Endothelial cell of umbilical vein (primary cell): ENCODE measurements around the gene PRKAB1. TPM values are rescaled to one million over a fixed set of nuclear protein-coding genes. Genes with fewer than 3 reads are reported as not detected.

ENCODE experiments used
- BruUV-seq: library from RNA; stranded (reverse); fragments of 400-500 nt; replicated peaks from 2 replicates; lab custom pipeline; 2021; lab: Mats Ljungman, UMichigan
- CTCF ChIA-PET: fragments of 300-600, 350-600 bp; sonication (Branson Sonifier 250); formaldehyde crosslinking; loops from one replicate; lab custom pipeline; 2021; ENCODE audit warnings: antibody characterized with exemption, inconsistent platforms; lab: Charles Lee
- POLR2A ChIA-PET: fragments of 300-600, 350-600 bp; sonication (Branson Sonifier 250); formaldehyde crosslinking; loops from one replicate; lab custom pipeline; 2021; ENCODE audit warnings: antibody characterized with exemption, inconsistent platforms; lab: Charles Lee
- DNase-seq: peaks from one replicate; pipeline ENCODE4 v3.0.0-alpha.2; 2011; ENCODE audit warnings: low read depth, low spot score
- FAIRE-seq: peaks from 2 replicates; lab custom pipeline; 2011; peaks lifted over from hg19 to GRCh38; lab: Jason Lieb, UNC
- H2AFZ ChIP-seq: 2 replicates; pipeline ENCODE4 v1.6.0; 2012; ENCODE audit warnings: low read depth, low read length, control low read depth, inconsistent platforms
- H3K27ac ChIP-seq: 2 replicates; pipeline ENCODE4 v1.5.1; 2011; ENCODE audit warnings: low read depth, mild to moderate bottlenecking, control low read depth, low read length, moderate library complexity; ENCODE audit not compliant: insufficient read depth
- H3K27me3 ChIP-seq, 2 experiments: 2 replicates each; pipeline versions ENCODE4 v1.6.0 to v1.6.1; 2011; ENCODE audit warnings: low read length in 2 of 2, mixed read lengths in 1 of 2; ENCODE audit not compliant: control insufficient read depth in 2 of 2, insufficient read depth in 2 of 2
- H3K36me3 ChIP-seq, 2 experiments: 2 replicates in 1 of 2; 3 replicates in 1 of 2; pipeline ENCODE4 v1.5.1; 2011; ENCODE audit warnings: low read length in 2 of 2, mild to moderate bottlenecking in 1 of 2, moderate library complexity in 1 of 2; ENCODE audit not compliant: control insufficient read depth in 2 of 2, insufficient read depth in 2 of 2; ENCODE audit errors: extremely low read depth in 1 of 2
- H3K4me1 ChIP-seq: 3 replicates; pipeline ENCODE4 v1.5.1; 2011; ENCODE audit warnings: mild to moderate bottlenecking, low read length; ENCODE audit not compliant: control insufficient read depth, insufficient read depth; ENCODE audit errors: extremely low read depth
- H3K4me2 ChIP-seq: 2 replicates; pipeline ENCODE4 v1.6.1; 2011; ENCODE audit warnings: low read length, control low read depth, mixed read lengths; ENCODE audit not compliant: insufficient read depth
- H3K4me3 ChIP-seq, 3 experiments: fragments of 200-600 bp in 1 of 3; sonication (generic), shearing (Covaris generic) in 1 of 3; replicated peaks in 1 of 3; 2 replicates each; pipeline ENCODE4 v1.5.1; 2011 to 2016; ENCODE audit warnings: control low read depth in 3 of 3, low read length in 3 of 3, mild to moderate bottlenecking in 2 of 3, inconsistent platforms in 1 of 3, low read depth in 1 of 3, moderate library complexity in 1 of 3; ENCODE audit not compliant: insufficient read depth in 1 of 3
- H3K79me2 ChIP-seq: 2 replicates; pipeline ENCODE4 v1.6.0; 2012; ENCODE audit warnings: low read length, inconsistent platforms; ENCODE audit not compliant: control insufficient read depth, insufficient read depth
- H3K9ac ChIP-seq: replicated peaks from 2 replicates; pipeline ENCODE3; 2011; ENCODE audit warnings: low read length, control low read depth; ENCODE audit not compliant: insufficient read depth; ENCODE audit errors: extremely low read depth
- H3K9me1 ChIP-seq: replicated peaks from 3 replicates; pipeline ENCODE4 v1.6.0; 2011; ENCODE audit warnings: mild to moderate bottlenecking, low read length; ENCODE audit not compliant: control insufficient read depth, insufficient read depth; ENCODE audit errors: extremely low read depth
- H3K9me3 ChIP-seq: replicated peaks from 2 replicates; pipeline ENCODE4 v1.5.1; 2012; ENCODE audit warnings: low read length, inconsistent platforms; ENCODE audit not compliant: control insufficient read depth, insufficient read depth
- H4K20me1 ChIP-seq: replicated peaks from 2 replicates; pipeline ENCODE3; 2011; ENCODE audit warnings: mild to moderate bottlenecking, low read length; ENCODE audit not compliant: control insufficient read depth, insufficient read depth; ENCODE audit errors: extremely low read depth
- EZH2 ChIP-seq: IDR thresholded peaks from 2 replicates; pipeline ENCODE4 v1.6.1; 2012; ENCODE audit warnings: borderline replicate concordance, low read depth, mild to moderate bottlenecking, moderate library complexity, low read length, inconsistent platforms; ENCODE audit not compliant: severe bottlenecking
- FOS ChIP-seq: IDR thresholded peaks from 2 replicates; pipeline ENCODE4 v1.6.1; 2011; ENCODE audit warnings: mild to moderate bottlenecking, low read length, moderate library complexity, borderline replicate concordance; ENCODE audit not compliant: insufficient read depth
- GATA2 ChIP-seq: IDR thresholded peaks from 2 replicates; pipeline ENCODE4 v1.7.0; 2011; ENCODE audit warnings: low read depth, mild to moderate bottlenecking, moderate library complexity, mixed read lengths, low read length; ENCODE audit not compliant: insufficient read length, insufficient read depth
- JUN ChIP-seq: IDR thresholded peaks from 2 replicates; pipeline ENCODE4 v1.6.1; 2011; ENCODE audit warnings: borderline replicate concordance, low read depth; ENCODE audit not compliant: insufficient read length, insufficient read depth
- MYC ChIP-seq: IDR thresholded peaks from one replicate; pipeline ENCODE4 v1.6.1; 2011; ENCODE audit warnings: mild to moderate bottlenecking, low read depth, low read length
- POLR2A ChIP-seq: IDR thresholded peaks from 2 replicates; pipeline ENCODE4 v1.6.1; 2012; ENCODE audit warnings: low read depth, mild to moderate bottlenecking, control low read depth, low read length
- POLR2AphosphoS5 ChIP-seq: IDR thresholded peaks from 2 replicates; pipeline ENCODE4 v1.6.1; 2012; ENCODE audit warnings: low read depth, mild to moderate bottlenecking, control low read depth, low read length, moderate library complexity; ENCODE audit not compliant: insufficient read depth
- dilution Hi-C: fragments of 300-500 bp; cut with MboI; formaldehyde crosslinking; loops from one replicate; pipeline ENCODE4 v1.15.0; 2019; ENCODE audit warnings: low sequenced_read_pairs; ENCODE audit not compliant: extremely low pct_ligation_motif_present
- intact Hi-C: fragments of 100-400 bp; cut with micrococcal nuclease; formaldehyde crosslinking; loops from one replicate; pipeline ENCODE4 v1.10.0; 2022
- polyA plus RNA-seq, 4 experiments: library from polyadenylated mRNA; depleted of rRNA in 3 of 4; stranded (reverse) in 3 of 4; unstranded in 1 of 4; fragments of >200 nt; gene quantifications; 2 replicates each; pipeline versions ENCODE4 v1.2.1 to v1.2.3, GENCODE V29; 2011 to 2012; ENCODE audit warnings: missing spikeins in 1 of 4
- total RNA-seq: library from RNA; stranded (reverse); gene quantifications from 2 replicates; pipeline ENCODE4 v1.2.3, GENCODE V29; 2021
- TF ChIP-seq, protein P1 (sequence below): IDR thresholded peaks from 2 replicates; pipeline ENCODE4 v1.6.1; 2011; ENCODE audit not compliant: insufficient read depth, insufficient read length
- TF ChIP-seq, protein P2 (sequence below), 2 donors: IDR thresholded peaks; 1 replicate in 1 of 2; 2 replicates in 1 of 2; pipeline ENCODE4 v1.5.1; 2011; ENCODE audit warnings: low read length in 2 of 2, mild to moderate bottlenecking in 2 of 2, moderate library complexity in 2 of 2, control low read depth in 1 of 2, inconsistent platforms in 1 of 2, low read depth in 1 of 2; ENCODE audit not compliant: insufficient read depth in 1 of 2; ENCODE audit errors: extremely low read depth in 1 of 2

PRKAB1 gene
- total and polyA plus RNA-seq, 2 donors (not counting 3 experiments of a cell fraction or from before 2014, with no cell fraction given) = 23.1 to 27.0 TPM

DNA sequence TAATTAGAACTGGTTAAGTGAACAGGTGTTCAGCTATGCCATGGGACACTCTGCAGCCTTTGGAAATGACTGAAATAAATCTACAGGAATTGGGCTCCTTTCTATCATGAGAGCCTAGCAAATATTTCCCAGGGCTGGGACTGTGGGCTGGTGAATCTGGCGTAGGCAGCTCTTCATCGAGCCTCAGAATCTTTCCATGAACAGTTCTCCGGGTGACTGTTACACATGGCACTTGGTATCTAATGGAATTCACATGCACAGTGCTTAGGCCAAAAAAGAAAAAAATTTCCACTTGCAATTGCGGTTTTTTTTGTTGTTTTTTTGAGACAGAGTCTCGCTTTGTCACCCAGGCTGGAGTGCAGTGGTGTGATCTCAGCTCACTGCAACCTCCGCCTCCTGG, 32.1 kb downstream of the PRKAB1 start:
- Histone ChIP-seq H3K27ac (no peak overlapping the region), H2AFZ (no peak overlapping the region), H3K9me3 (no peaks in the 10 kb centered on the region), H3K79me2 (no peaks in the 10 kb centered on the region), H3K4me1 (peaks cover 6% of the 10 kb centered on the region), H3K36me3 (no peaks in the 10 kb centered on the region), H3K4me3 (no peak overlapping the region), H3K9me1 (no peaks in the 10 kb centered on the region), H3K4me2 (no peak overlapping the region), H3K9ac (no peak overlapping the region), H4K20me1 (no peaks in the 10 kb centered on the region), H3K27me3 (no peaks in the 10 kb centered on the region)
- no TSS peak for BruUV-seq
- dilution Hi-C loops (no loop called here), intact Hi-C loops (no loop called here)
- TF ChIP-seq, protein P1, sequence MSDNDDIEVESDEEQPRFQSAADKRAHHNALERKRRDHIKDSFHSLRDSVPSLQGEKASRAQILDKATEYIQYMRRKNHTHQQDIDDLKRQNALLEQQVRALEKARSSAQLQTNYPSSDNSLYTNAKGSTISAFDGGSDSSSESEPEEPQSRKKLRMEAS = no peak
- TF ChIP-seq EZH2 (no peak), GATA2 (no peak), POLR2A (no peak), POLR2AphosphoS5 (no peak), JUN (no peak), MYC (no peak), FOS (no peak)
- TF ChIP-seq, protein P2, sequence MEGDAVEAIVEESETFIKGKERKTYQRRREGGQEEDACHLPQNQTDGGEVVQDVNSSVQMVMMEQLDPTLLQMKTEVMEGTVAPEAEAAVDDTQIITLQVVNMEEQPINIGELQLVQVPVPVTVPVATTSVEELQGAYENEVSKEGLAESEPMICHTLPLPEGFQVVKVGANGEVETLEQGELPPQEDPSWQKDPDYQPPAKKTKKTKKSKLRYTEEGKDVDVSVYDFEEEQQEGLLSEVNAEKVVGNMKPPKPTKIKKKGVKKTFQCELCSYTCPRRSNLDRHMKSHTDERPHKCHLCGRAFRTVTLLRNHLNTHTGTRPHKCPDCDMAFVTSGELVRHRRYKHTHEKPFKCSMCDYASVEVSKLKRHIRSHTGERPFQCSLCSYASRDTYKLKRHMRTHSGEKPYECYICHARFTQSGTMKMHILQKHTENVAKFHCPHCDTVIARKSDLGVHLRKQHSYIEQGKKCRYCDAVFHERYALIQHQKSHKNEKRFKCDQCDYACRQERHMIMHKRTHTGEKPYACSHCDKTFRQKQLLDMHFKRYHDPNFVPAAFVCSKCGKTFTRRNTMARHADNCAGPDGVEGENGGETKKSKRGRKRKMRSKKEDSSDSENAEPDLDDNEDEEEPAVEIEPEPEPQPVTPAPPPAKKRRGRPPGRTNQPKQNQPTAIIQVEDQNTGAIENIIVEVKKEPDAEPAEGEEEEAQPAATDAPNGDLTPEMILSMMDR (IDR thresholded peaks at IDR 0.05; ENCODE audit: extremely low read depth in 1 of 2, insufficient read depth in 1 of 2, low read depth in 1 of 2, low read length in 2 of 2) = no peak
- DNase-seq (no peak), FAIRE-seq (no peak)
- ChIA-PET POLR2A (no interaction called here), CTCF (interaction anchor here (1.2 to 2.0 kb wide), 3 partner anchors 11 to 80 kb away, joined by 4 to 7 read pairs (median 6); partner anchors contain the start of gene PRKAB1)
